HG03025 (cell line): Measurements from ENCODE around the gene FRMD1.

Source experiments
- ATAC-seq: cut with Tn5 transposase; IDR thresholded peaks from one replicate; pipeline ENCODE4 v1.9.1; 2021; ENCODE audit warnings: mild to moderate bottlenecking, moderate library complexity; ENCODE audit not compliant: unreplicated experiment, low FRiP score

The FRMD1 gene

DNA sequence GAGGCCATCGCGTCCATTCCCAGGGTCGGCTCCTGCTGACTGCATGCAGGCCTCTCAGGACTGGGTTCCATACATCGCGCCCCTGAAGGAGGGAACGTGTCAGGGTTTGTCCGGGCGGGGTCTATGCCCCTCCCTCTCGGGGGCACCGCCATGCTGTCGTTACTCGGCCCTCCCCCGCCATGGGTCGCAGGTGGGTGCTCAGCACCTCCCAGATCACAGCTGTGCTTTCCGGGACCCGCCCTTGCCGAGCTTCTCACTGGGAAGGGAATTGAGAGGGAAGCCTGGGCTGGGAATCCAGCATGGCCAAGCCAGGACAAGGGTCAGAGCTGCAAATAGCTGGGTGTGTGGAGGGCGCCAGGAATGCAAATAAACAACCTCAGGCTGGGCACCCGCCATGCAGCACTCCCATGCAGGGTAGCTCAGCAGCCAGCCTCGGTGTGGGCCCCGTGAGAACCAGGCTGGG is at the start of gene FRMD1:
Gene FRMD1 (minus strand): TSS at position 270 of the 463 bp plus-strand sequence. CDS start 118 bp downstream, at position 152.
- no peak for ATAC-seq

DNA sequence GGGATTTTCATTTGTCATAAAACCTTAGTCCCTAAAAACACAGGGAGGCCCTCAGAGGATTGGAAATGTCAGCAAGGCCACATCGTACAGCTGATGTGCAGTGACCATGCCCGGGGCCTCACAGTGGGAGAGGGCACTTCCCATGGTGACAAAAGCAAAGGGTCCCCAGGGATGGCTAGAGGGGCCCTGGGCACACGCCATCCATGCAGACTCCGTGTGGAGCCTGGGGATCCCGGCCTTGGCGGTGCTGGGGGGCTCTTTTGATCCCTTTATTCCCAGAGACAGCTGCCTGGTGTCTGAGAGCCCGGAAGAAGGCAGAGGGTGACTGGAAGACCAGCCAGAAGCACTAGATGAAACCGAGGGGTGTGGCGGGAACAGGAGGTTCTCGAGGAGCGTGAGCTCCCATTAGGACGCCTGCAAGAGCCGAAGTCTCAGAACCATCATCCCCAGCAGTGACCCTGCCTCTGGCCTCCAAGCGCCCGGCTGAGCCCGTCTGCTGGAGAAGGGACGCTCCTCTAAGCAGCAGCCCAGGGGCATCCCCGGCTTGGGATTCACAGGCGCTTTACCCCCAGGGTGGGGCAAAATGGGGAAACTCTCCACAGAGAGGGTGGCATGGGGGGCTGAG is 49.1 kb upstream of the FRMD1 start:
- no peak for ATAC-seq

DNA sequence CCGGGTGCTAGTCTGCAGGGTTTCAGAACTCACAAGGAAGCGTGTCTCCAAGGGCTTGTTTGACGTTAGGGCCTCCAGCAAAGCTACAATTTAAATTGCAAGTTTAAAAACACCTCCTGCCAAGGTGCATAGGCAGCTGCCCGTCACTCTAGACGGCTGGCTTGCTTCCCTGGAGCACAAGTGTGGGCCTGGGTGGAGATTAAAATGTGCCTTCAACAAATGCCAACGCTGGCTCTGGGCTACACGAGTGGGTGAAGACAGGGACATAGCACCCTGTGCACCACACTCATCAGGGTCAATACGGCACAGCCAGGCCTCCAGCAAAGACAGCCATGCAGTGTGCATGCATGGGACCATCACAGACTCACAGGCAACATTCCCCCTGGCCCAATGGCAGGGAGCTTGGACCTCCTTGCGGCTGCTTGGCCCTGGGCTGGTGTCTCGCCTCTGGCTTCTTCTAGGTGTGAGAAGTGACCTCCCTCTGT is 48.4 kb upstream of the FRMD1 start:
- no peak for ATAC-seq

DNA sequence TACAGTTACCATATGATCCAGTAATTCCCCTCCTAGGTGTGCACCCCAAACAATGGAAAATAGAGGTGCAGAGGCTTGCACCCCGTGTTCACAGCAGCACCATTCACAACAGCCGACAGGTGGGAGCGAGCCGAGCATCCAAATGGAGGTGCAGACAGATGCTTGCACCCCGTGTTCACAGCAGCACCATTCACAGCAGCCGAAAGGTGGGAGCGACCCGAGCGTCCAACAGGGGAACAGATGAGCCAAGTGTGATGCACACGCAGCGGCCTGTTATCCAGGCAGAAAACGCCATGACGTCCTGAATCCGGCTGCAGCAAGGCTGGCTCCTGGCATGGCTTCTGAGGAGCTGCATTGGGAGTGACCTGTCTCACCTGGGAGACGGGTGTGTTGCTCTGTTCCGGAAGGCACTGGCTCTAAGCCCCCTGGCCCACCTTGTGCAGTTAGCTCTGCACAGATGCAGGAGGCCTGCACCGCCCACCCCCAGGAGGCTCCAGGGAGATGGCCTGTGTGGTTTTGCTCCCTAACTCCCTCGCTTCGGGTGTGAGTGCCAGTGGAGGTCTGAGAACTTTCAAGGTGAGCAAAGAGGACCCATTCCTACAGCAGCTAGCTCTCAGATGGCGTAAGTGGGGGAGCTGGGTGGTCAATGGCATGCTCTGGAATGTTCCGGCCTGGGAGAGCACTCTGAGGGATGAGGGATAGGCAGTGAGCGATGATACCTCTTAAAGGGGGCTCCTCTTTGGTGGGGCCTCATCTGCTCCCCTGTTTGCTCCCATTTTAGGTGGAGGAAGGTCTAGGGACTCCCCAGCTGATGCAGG is 47.8 kb upstream of the FRMD1 start:
- ATAC-seq = no peak

DNA sequence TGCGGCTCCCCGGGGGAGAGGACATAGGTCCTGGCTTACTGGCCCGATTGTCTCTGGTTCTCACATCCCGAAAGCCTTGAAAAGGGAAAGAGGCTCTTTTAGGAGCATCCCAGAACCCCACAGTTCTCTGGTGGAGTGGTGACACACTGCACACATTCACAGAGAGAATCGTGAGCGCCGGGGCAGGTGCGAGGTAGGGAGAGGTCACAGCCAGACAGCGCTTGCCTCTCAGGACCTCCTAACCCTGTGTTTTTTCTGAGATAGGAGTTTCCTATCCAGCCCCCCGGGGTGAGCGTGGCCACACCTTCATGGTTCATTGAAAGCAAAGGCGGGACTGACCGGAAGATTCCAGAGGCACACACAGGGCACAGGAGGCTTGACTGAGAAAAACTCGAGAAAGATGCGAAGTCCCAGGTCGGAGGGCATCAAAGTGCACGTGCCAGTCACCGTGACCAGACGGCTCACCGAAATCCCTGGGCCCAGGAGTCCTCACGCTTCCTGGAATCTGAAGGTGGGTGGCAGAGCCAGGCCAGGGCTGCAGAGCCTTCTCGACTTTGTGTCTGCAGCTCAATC is 46.5 kb upstream of the FRMD1 start:
- ATAC-seq = no peak

DNA sequence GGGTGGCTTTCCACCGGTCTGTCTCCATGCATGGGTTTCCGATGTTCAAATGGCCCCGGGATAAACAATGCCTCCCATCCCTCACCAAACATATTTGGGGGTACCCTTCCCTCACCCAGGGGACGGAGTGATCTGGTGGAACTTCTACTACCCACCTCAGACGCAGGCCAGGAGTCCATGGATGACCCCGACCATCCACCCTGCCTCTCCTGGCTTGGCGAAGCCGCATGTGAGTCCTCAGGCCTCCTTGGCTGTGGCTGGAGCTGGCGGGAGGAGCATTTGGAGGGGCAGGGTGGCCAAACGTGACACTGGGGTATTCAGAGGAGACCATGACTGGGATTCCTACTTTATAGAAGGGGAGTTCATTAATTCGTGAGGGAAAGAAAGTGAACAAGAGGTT is 45.9 kb upstream of the FRMD1 start:
- no peak for ATAC-seq

DNA sequence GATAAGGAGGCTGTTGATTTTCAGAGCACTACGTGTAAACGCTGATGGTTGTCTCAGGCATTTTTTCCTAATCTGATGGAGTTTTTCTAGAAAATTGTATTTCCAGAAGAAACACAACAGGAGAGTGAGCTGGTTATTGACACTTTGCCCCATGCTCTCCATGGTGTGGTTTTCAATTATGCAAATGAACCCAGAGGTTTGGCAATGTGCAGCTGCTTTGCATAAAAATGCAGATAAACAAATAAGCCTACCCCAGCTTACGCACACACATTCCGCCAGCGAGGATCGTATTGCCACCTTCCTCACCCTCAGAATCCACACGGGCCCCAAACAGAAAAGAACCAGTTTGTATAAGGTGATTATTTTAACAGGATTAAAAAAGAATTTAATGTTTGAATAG is 45.1 kb upstream of the FRMD1 start:
- ATAC-seq = no peak

DNA sequence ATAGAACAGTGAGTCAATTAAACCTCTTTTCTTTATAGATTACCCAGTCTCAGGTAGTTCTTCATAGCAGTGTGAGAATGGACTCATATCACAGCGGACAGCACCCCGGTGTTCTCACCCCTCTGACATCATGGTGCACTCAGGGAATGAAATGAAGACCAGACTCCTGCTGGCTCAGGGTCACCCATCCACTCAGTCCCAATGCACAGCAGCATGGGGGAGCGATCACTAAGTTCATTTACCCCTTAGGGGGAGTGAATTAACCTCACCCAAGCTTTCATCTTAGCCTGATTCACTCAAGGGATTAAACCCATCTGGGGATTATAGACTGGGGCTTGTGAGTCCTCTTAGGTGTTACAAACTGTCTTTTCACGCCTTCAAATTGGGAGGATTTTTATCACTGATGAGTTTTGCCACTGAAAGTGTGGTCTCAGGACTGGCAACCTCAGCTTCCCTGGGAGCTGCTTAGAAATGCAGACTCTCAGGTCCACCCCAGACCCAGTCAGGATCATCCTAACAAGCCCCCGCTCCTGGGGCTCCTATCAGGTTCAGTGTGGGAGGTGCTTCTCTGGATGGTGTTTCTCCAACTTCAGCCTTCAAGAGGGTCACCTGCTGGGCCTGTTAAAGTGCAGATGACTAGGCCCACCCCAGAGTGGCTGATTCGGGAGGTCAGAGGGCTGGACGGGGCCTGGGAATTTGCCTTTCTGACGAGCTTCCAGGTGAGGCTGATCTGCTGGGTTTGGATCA is 44.3 kb upstream of the FRMD1 start:
- no peak for ATAC-seq

DNA sequence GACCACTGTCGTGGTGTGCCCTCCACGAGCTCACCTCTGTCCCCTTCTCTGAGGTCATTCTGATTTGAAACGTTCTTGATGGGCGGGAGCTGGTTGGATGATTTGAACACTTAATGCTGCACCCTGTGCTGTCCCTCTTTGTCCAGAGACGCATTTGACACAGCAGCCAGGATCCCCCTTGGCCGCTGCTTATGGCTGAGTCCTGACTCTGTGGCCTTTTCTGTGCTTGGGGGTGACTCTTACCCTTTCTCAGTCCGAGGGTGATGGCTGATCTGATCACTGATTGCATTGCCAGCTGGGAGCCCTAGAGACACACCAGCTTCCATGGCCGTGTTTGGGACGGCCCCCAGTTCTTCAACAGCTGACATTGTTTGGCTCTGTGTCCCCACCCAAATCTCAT is 43.5 kb upstream of the FRMD1 start:
- no peak for ATAC-seq

DNA sequence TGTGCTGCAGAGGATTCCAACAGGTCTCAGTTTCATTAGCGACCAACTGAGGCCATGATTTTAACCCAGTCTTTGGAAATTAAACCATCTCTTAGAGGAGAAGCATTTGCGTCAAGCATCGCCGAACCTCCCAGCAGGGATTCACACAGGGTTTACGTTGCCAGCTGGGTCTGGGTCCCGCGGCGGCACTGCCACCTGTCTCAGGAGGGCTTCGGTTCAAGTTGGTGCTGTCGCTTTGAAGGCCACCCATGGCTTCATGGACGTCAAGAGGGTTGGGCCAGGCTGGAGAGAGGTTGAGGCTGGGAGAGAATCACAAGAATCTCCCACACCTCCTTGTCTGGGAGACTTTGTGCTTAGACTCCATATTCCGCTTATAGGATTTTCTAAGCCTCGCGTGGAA is 43.0 kb upstream of the FRMD1 start:
- no peak for ATAC-seq

DNA sequence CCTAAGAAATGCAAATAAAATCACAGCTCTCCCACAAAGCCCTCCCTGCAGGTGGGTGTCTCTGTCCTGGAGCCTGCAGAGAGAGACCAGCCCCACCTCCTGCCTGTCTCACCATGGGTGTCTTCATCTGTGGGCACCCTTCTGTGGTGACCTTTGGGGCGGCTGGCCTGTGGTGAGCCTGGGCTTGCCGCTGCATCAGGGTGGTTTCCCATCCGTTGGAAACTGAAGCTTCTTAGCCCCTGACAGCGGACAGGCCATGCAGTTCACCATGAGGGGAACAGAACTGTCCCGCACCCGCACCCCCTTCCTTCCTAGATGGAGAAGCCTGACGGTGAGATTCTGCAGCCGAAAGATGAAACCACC is 42.3 kb upstream of the FRMD1 start:
- ATAC-seq = no peak

DNA sequence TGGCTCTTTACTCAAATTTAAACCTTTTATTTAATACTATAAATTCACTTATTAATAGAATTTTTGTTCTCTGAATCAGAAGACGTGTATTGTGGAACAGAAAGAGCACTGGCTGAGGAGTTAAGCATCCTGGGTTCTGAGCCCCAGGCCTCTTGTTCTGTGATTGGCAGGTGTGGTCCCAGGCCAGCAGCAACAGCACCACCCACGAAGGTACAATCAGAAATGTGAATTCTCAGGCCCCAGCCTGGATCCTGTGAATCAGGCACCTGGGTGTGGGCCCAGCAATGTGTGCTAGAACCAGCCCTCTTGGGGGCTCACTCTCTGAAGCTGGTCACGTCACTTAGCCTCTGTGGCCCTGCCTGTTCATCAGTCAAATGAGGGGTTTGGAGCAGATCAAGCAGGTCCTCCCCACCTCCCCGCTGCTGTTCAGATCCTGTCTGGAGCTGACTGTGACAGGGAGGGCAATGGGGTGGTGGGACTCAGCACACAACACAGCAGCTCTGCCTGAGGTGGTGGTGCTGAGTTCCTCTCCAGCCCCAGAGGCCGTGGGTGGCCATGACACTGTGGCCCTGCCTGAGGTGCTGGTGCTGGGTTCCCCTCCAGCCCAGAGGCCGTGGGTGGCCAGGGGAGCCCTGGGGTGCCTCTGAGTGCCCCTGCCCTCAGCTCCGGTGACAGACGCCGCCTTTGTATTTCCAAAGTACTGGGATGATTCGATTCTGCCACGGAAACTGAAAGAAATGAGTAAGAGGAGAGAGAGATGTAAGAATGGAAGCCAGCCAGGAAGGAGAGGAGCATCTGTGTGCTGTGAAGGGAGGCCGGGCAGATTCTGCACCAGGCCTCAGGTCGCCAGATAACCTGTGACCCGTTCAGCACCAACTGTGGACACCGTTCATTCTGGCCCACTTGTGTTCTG is 41.6 kb upstream of the FRMD1 start:
- no peak for ATAC-seq

DNA sequence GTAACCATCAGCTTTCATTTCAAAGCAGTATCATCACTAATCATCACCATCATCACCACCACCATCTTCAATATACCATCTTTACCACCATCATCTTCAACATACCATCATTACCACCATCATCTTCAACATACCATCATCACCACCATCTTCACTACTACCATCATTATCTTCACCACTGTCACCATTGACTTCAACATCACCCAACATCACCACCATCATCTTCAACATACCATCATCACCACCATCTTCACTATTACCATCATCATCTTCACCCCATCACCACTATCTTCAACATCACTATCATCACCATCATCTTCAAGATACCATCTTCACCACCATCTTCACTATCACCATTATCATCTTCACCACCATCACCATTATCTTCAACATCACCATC is 40.5 kb upstream of the FRMD1 start:
- no peak for ATAC-seq

DNA sequence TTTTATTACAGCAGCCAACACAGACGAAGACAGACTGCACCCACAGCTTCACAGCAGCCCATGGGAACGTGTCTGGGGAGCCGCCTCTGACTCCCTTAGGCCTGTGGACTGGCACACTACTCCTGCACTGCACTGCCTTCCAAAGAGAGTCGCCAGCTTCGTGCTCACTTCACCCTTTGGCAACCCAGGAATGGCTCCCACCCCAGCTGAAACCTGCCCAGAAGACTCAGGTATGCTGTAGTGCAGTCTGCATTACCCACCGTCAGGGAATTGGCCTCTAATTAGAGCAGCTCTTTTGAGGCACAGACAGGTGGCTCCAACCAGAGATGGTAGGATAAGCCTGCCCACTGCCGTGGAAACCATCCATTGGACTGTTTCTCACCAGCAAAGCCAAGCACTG is 39.9 kb upstream of the FRMD1 start:
- no peak for ATAC-seq

DNA sequence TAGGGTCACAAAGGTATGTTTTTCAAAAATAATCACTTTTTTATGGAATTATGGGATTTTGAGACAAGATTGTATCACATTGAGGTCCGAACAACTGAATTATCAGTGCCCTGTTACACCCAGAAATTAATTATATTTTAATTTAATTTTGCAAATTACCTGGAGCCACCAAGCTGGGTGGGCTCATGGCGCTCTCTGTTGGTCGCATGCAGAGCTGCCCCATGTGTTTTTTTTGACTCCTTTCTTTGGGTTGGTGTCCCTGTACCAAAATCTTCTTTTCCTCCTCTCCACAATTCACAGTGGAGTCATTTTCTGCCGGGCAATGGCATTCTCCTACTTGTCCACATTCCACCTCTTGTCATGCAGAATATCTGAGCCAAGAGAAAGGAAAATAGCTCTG is 38.9 kb upstream of the FRMD1 start:
- ATAC-seq = no peak

DNA sequence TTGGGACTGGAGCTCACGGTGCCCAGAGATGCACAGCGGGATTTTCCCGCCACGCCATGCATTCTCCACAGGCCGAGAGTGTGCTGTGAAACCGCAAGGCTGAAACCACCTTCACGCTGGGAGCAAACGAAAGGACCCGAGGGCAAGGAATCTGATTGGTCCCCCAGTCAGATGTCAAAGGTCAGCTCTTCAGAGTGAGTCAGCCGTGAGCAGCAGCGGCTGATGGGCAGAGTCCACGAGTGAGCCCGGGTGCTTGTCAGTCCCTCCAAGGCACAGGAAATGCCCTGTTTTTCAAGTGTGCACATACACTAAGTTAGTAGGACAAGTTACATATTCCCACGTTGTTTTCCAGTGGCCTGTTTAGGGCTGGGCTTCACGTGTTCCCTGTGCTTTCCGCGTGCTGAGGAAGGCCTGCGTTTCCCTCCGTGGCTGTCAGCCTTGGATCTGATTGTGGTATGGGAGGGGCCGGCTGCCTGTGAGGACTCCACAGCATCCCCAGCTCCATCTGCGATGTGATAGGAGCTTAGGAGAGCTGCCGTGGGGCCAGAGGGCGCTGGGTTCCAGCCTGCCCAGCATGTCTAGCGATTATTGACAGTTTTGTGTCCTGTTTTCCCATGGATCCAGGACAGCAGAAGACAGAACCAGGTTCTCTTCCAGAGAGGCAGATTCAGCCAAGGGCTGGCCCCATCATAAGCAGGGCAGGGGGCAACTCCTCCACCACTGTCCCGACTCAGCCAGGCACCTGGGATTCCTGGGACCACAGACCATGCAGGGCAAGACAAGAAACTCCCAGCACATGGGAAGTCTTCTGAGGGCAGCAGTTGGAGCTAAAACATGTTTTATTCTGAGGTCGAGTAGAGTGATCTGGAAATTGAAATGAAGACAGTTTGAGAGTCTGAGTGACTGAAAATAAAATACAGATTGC is 38.2 kb upstream of the FRMD1 start:
- no peak for ATAC-seq

DNA sequence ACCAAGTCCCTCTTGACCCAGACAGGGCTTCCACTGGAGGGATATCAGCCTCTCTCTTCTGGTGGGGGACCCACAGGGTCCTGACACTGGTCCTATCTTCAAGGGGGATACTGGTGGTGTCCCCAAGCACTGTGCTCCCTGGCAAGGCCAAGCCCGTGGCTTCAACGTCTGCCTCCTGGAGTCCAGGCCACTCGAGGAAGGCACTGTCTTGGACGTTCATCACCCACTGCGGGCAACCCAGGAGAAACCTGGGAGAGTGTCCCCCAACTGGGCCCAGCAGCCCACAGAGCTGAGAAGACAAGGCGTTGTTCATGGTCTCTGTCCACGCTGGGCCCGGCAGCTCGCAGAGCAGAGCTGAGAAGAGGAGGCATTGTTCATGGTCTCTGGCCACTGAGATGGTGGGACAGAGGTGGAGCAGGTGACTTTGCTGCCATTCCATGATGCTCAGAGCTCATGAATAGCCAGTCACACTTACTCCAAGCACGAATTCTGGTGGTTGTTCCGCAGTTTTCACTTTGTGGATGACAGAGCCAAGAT is 37.5 kb upstream of the FRMD1 start:
- no peak for ATAC-seq

DNA sequence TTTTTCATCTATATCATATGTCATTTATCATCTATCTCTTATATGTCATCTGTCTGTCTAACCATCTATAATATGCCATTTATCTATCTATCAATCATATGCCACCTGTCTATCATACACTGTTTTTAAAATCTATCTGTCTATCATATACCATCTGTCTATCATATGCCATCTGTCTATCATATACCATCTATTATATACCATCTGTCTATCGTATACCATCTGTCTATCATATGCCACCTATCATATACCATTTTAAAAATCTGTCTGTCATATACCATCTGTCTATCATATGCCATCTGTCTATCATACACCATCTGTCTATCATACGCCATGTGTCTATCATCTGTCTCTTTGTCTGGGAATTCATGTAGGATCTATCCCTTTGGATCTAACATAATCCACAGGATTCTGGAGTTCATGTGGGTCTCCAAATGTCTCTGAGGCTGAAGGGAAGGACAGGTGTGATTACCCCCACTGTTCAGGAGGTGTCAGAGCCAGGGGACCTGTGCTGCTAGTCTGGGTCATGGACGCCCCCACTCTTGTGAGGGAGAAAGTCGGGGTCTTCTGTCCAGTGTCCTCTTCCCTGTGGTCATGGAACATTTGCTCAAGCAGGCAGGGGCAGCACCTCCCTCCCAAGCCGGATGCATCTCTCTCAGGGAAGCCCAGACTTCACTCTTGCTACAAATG is 36.9 kb upstream of the FRMD1 start:
- no peak for ATAC-seq
